ENCODE measurements around the gene SLC39A8.

DNA sequence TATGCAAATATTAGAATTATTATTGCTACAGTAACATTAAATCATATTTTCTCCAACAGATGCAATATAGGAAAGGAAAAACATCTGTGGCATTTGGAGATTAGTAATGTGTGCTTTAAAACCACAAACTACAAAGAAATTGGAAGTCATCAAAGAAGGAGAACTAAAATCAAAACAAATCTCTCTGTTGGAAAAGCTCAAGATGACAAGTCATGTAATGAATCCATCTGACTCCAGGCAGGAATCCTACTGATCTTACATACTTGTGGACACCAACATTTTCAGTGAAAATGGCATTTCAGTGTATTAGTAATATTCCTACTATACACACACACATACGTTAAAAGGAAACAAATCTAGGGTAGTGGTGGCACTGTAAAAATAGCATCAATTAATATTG lies 98.2 kb downstream of the SLC39A8 start:
- no peak for TF ChIP-seq YY1 (IDR thresholded peaks at IDR 0.05; ENCODE audit: insufficient read depth, insufficient read length)
- TF ChIP-seq ZNF274 (IDR thresholded peaks at IDR 0.05; ENCODE audit: low read depth, low read length): no peak
- no peak for TF ChIP-seq SUZ12 (IDR thresholded peaks at IDR 0.05; ENCODE audit: extremely low read depth, insufficient read depth, insufficient read length)

All from NT2/D1 (cell line).